OCI-LY3 (cell line): Measurements from ENCODE around the gene CCDC38.

Source experiments
- H2AFZ ChIP-seq: fragments of 200-600, 300-600 bp; shearing (Covaris generic); 2 replicates; pipeline ENCODE4 v1.6.0; 2014; ENCODE audit warnings: antibody characterized with exemption, low read depth, low read length
- H3K27ac ChIP-seq: fragments of 200-600, 300-600 bp; sonication (generic); 2 replicates; pipeline ENCODE4 v1.5.1; 2014; ENCODE audit warnings: mild to moderate bottlenecking, low read length, moderate library complexity, mixed read lengths
- H3K27me3 ChIP-seq: fragments of 200-600, 300-600 bp; sonication (generic); 2 replicates; pipeline ENCODE4 v1.6.1; 2014; ENCODE audit warnings: low read depth, low read length, mixed read lengths
- H3K36me3 ChIP-seq: fragments of 200-600, 300-600 bp; sonication (generic); replicated peaks from 2 replicates; pipeline ENCODE3; 2014; ENCODE audit warnings: low read depth, low read length, mixed read lengths
- H3K4me1 ChIP-seq: fragments of 300-600, 200-600 bp; sonication (generic); 2 replicates; pipeline ENCODE4 v1.6.1; 2014; ENCODE audit warnings: low read length, mixed read lengths
- H3K4me2 ChIP-seq: fragments of 200-600, 300-600 bp; sonication (generic); 2 replicates; pipeline ENCODE4 v1.6.1; 2014; ENCODE audit warnings: low read length, mixed read lengths
- H3K4me3 ChIP-seq: fragments of 300-600, 200-600 bp; sonication (generic); 2 replicates; pipeline ENCODE4 v1.5.1; 2014; ENCODE audit warnings: antibody characterized with exemption, mild to moderate bottlenecking, low read length, moderate library complexity
- H3K79me2 ChIP-seq: fragments of 300-600, 200-600 bp; shearing (Covaris generic); 2 replicates; pipeline ENCODE4 v1.6.1; 2014; ENCODE audit warnings: mild to moderate bottlenecking, low read length, mixed read lengths
- H3K9ac ChIP-seq: fragments of 300-600, 200-600 bp; shearing (Covaris generic); 2 replicates; pipeline ENCODE4 v1.6.0; 2014; ENCODE audit warnings: mild to moderate bottlenecking, low read length, moderate library complexity
- H3K9me3 ChIP-seq: fragments of 200-600, 300-600 bp; shearing (Covaris generic); 2 replicates; pipeline ENCODE4 v1.6.1; 2014; ENCODE audit warnings: low read length, mixed read lengths; ENCODE audit not compliant: insufficient read depth
- H4K20me1 ChIP-seq: fragments of 200-600, 300-600 bp; sonication (generic); 2 replicates; pipeline ENCODE4 v1.6.1; 2016; ENCODE audit warnings: low read length, mixed read lengths; ENCODE audit not compliant: insufficient read depth
- CTCF ChIP-seq: fragments of 200-600, 300-600 bp; sonication (generic); IDR thresholded peaks from 2 replicates; pipeline ENCODE4 v1.5.1; 2014; ENCODE audit warnings: antibody characterized with exemption, low read length, low read depth
- EZH2phosphoT487 ChIP-seq: fragments of 200-600 bp; shearing (Covaris generic); IDR thresholded peaks from 2 replicates; pipeline ENCODE4 v1.6.1; 2018; ENCODE audit warnings: antibody characterized with exemption, mixed run types, low read depth

CCDC38 gene

GRCh38 chr12:95942524-95943329 lies at the start of gene CCDC38:
TSS of gene CCDC38 (minus strand) at chr12:95942614. CDS start at chr12:95936509, 6,105 bp downstream.
- Histone ChIP-seq H3K4me2 (peak within 1 kb of the TSS; percentile 96), H3K9me3 (no peaks in the 10 kb centered on the region), H3K9ac (peak within 1 kb of the TSS; percentile 90), H3K27ac (peak within 1 kb of the TSS; percentile 54), H3K27me3 (0 out of 2 replicates have a peak, but pooled peaks cover 4% of the 10 kb centered on the region), H2AFZ (peak within 1 kb of the TSS; percentile 92), H3K36me3 (no peaks in the 10 kb centered on the region), H3K4me3 (peak within 1 kb of the TSS; percentile 89), H3K4me1 (peaks cover 10% of the 10 kb centered on the region), H3K79me2 (no peaks in the 10 kb centered on the region), H4K20me1 (no peaks in the 10 kb centered on the region)
- TF ChIP-seq CTCF = no peak
- no peak for TF ChIP-seq EZH2phosphoT487

- no peaks in the 10 kb centered on the region for H4K20me1 ChIP-seq
- no peak for TF ChIP-seq EZH2phosphoT487
- TF ChIP-seq CTCF = no peak
- H3K9me3 ChIP-seq = no peaks in the 10 kb centered on the region
- no peak overlapping the region for H3K4me2 ChIP-seq
- H3K9ac ChIP-seq = no peak overlapping the region
- no peak overlapping the region for H2AFZ ChIP-seq
- no peaks in the 10 kb centered on the region for H3K79me2 ChIP-seq
- H3K36me3 ChIP-seq = no peaks in the 10 kb centered on the region
- H3K27ac ChIP-seq = no peak overlapping the region
- H3K4me1 ChIP-seq = no peaks in the 10 kb centered on the region
- no peak overlapping the region for H3K4me3 ChIP-seq
- no peaks in the 10 kb centered on the region for H3K27me3 ChIP-seq
Measured at GRCh38 chr12:95990136-95990535, 47.7 kb upstream of the CCDC38 start.

GRCh38 chr12:95989504-95990123 lies 47.2 kb upstream of the CCDC38 start:
- no peak for TF ChIP-seq EZH2phosphoT487
- no peak for TF ChIP-seq CTCF
- no peaks in the 10 kb centered on the region for H3K27me3 ChIP-seq
- H3K27ac ChIP-seq = no peak overlapping the region
- H3K4me3 ChIP-seq = no peak overlapping the region
- no peaks in the 10 kb centered on the region for H3K36me3 ChIP-seq
- no peaks in the 10 kb centered on the region for H3K4me1 ChIP-seq
- no peak overlapping the region for H2AFZ ChIP-seq
- no peaks in the 10 kb centered on the region for H3K9me3 ChIP-seq
- no peaks in the 10 kb centered on the region for H3K79me2 ChIP-seq
- H3K4me2 ChIP-seq = no peak overlapping the region
- no peaks in the 10 kb centered on the region for H4K20me1 ChIP-seq
- H3K9ac ChIP-seq = no peak overlapping the region

GRCh38 chr12:95988506-95989275 lies 46.3 kb upstream of the CCDC38 start:
- Histone ChIP-seq H3K9me3 (no peaks in the 10 kb centered on the region), H3K4me2 (no peak overlapping the region), H3K36me3 (no peaks in the 10 kb centered on the region), H3K27me3 (no peaks in the 10 kb centered on the region), H3K27ac (no peak overlapping the region), H3K79me2 (no peaks in the 10 kb centered on the region), H3K4me3 (no peak overlapping the region), H4K20me1 (no peaks in the 10 kb centered on the region), H3K9ac (no peak overlapping the region), H3K4me1 (no peaks in the 10 kb centered on the region), H2AFZ (no peak overlapping the region)
- TF ChIP-seq EZH2phosphoT487 (no peak), CTCF (no peak)
